Fibroblast of lung (primary cell): Measurements from ENCODE around the gene INSC. TPM values are rescaled to one million over a fixed set of nuclear protein-coding genes. Genes with fewer than 3 reads are reported as not detected.
A peak's percentile ranks its signal among the peaks of the same experiment; 100 is the strongest.

ENCODE experiments used
- DNase-seq, 2 donors: peaks; one replicate each; pipeline versions ENCODE4 v3.0.0 to v3.0.0-alpha.2; 2010; ENCODE audit warnings: low read depth in 2 of 2
- H2AFZ ChIP-seq: 2 replicates; pipeline ENCODE4 v1.5.1; 2012; ENCODE audit warnings: low read length, control low read depth, inconsistent platforms
- H3K27ac ChIP-seq: 2 replicates; pipeline ENCODE4 v1.5.1; 2011; ENCODE audit warnings: low read length, control low read depth; ENCODE audit not compliant: insufficient read depth
- H3K27me3 ChIP-seq: 2 replicates; pipeline ENCODE4 v1.5.1; 2011; ENCODE audit warnings: mild to moderate bottlenecking, low read length; ENCODE audit not compliant: control insufficient read depth, insufficient read depth
- H3K36me3 ChIP-seq: 2 replicates; pipeline ENCODE4 v1.5.1; 2011; ENCODE audit warnings: low read length; ENCODE audit not compliant: control insufficient read depth, insufficient read depth
- H3K4me1 ChIP-seq: 2 replicates; pipeline ENCODE4 v1.5.1; 2011; ENCODE audit warnings: low read length; ENCODE audit not compliant: control insufficient read depth, insufficient read depth; ENCODE audit errors: extremely low read depth
- H3K4me2 ChIP-seq: 2 replicates; pipeline ENCODE4 v1.5.1; 2011; ENCODE audit warnings: low read length, control low read depth; ENCODE audit not compliant: insufficient read depth; ENCODE audit errors: extremely low read depth
- H3K4me3 ChIP-seq, 4 experiments: fragments of 200-600 bp in 1 of 4; sonication (generic) in 1 of 4; replicated peaks in 1 of 4; 2 replicates each; pipeline ENCODE4 v1.5.1; 2011 to 2016; ENCODE audit warnings: low read length in 4 of 4, low read depth in 3 of 4, mild to moderate bottlenecking in 3 of 4, control low read depth in 2 of 4, inconsistent platforms in 1 of 4, mixed read lengths in 1 of 4; ENCODE audit not compliant: insufficient read depth in 1 of 4; ENCODE audit errors: control extremely low read depth in 1 of 4
- H3K79me2 ChIP-seq: 2 replicates; pipeline ENCODE4 v1.5.1; 2012; ENCODE audit warnings: mild to moderate bottlenecking, low read length, inconsistent platforms; ENCODE audit not compliant: control insufficient read depth, insufficient read depth
- H3K9ac ChIP-seq: 2 replicates; pipeline ENCODE4 v1.5.1; 2011; ENCODE audit warnings: mild to moderate bottlenecking, low read length, control low read depth; ENCODE audit not compliant: insufficient read depth
- H3K9me3 ChIP-seq: 2 replicates; pipeline ENCODE4 v1.5.1; 2012; ENCODE audit warnings: low read depth, low read length; ENCODE audit not compliant: control insufficient read depth, insufficient read depth
- H4K20me1 ChIP-seq: 2 replicates; pipeline ENCODE4 v1.5.1; 2011; ENCODE audit warnings: low read length; ENCODE audit not compliant: control insufficient read depth, insufficient read depth; ENCODE audit errors: extremely low read depth
- EZH2 ChIP-seq: IDR thresholded peaks from 2 replicates; pipeline ENCODE4 v1.5.1; 2012; ENCODE audit warnings: low read length, control low read depth, mild to moderate bottlenecking; ENCODE audit errors: missing control alignments
- polyA plus RNA-seq, 2 donors: library from polyadenylated mRNA; depleted of rRNA in 1 of 2; stranded (reverse) in 1 of 2; unstranded in 1 of 2; fragments of >200 nt; gene quantifications; 2 replicates each; pipeline ENCODE4 v1.2.1, GENCODE V29; 2011 to 2012; ENCODE audit warnings: missing spikeins in 1 of 2
- total RNA-seq: library from RNA; depleted of rRNA; stranded (reverse); fragments of >200 nt; gene quantifications from 2 replicates; pipeline ENCODE4 v1.2.1, GENCODE V29; 2014
- TF ChIP-seq, protein P1 (sequence below), 2 donors: IDR thresholded peaks in 1 of 2; conservative IDR thresholded peaks in 1 of 2; 1 replicate in 1 of 2; 2 replicates in 1 of 2; pipeline ENCODE4 v1.5.1; 2011 to 2012; ENCODE audit warnings: low read length in 2 of 2, control low read depth in 1 of 2, inconsistent platforms in 1 of 2, low read depth in 1 of 2, mild to moderate bottlenecking in 1 of 2

The INSC gene
- total and polyA plus RNA-seq, 2 donors (not counting 1 experiment from before 2014, with no cell fraction given): 0.90 to 8.3 TPM

DNA sequence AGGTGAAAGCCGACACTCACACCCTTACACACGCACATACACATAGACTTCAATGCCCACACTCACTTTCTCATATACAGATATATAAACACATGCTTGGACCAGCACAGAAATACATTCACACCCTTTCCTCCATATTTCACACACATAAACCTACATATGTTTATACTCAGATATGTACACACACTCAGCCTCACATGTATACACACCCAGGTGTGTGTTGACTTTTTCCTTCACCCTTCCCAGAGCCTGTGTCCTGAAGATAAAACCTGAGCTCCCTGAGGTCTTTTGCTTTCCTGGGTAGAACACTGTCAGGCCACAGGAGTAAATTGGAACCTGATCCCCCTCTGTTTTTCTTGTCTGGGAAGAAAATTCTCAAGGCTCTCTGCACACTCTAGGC is 62.8 kb downstream of the INSC start:
- DNase-seq: no peak
- no peak overlapping the region for H3K4me3 ChIP-seq

DNA sequence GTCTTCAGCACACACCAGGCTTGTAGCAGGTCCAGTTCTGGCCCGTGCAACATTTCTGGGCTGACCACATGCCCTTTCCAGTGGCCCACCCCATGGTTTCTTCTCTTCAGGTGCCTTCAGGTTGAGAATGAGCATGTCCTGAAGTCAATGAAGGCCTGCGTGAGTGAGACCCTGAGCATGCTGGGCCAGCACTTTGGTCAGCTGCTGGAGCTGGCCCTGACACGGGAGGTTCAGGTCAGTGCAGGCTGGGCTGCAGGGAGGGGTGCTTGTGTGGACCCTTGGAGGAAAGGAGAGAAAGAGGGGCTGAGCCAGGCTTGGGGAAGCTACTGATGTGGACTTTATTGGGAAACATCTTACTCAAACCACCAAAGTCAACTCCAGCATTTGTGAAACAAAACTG is 63.5 kb downstream of the INSC start:
- no peak overlapping the region for H3K4me3 ChIP-seq
- no peak overlapping the region for H2AFZ ChIP-seq
- peaks cover 7% of the 10 kb centered on the region for H3K4me1 ChIP-seq
- no peaks in the 10 kb centered on the region for H3K27me3 ChIP-seq
- no peaks in the 10 kb centered on the region for H3K36me3 ChIP-seq
- no peak for TF ChIP-seq EZH2
- TF ChIP-seq, protein P1, sequence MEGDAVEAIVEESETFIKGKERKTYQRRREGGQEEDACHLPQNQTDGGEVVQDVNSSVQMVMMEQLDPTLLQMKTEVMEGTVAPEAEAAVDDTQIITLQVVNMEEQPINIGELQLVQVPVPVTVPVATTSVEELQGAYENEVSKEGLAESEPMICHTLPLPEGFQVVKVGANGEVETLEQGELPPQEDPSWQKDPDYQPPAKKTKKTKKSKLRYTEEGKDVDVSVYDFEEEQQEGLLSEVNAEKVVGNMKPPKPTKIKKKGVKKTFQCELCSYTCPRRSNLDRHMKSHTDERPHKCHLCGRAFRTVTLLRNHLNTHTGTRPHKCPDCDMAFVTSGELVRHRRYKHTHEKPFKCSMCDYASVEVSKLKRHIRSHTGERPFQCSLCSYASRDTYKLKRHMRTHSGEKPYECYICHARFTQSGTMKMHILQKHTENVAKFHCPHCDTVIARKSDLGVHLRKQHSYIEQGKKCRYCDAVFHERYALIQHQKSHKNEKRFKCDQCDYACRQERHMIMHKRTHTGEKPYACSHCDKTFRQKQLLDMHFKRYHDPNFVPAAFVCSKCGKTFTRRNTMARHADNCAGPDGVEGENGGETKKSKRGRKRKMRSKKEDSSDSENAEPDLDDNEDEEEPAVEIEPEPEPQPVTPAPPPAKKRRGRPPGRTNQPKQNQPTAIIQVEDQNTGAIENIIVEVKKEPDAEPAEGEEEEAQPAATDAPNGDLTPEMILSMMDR (conservative IDR thresholded peaks at IDR 0.05 in 1 of 2, IDR thresholded peaks at IDR 0.05 in 1 of 2; ENCODE audit: low read depth in 1 of 2, low read length in 2 of 2): no peak
- no peak for DNase-seq
- no peak overlapping the region for H3K9ac ChIP-seq
- H3K79me2 ChIP-seq: no peaks in the 10 kb centered on the region
- no peak overlapping the region for H3K4me2 ChIP-seq
- H4K20me1 ChIP-seq: no peaks in the 10 kb centered on the region
- no peaks in the 10 kb centered on the region for H3K9me3 ChIP-seq
- H3K27ac ChIP-seq: no peak overlapping the region

More for the DNA sequence above, 62.8 kb downstream of the INSC start:
- no peaks in the 10 kb centered on the region for H3K36me3 ChIP-seq
- H2AFZ ChIP-seq: no peak overlapping the region
- no peak overlapping the region for H3K4me2 ChIP-seq
- peaks cover 7% of the 10 kb centered on the region for H3K4me1 ChIP-seq
- no peak for TF ChIP-seq EZH2
- TF ChIP-seq, protein P1 (conservative IDR thresholded peaks at IDR 0.05 in 1 of 2, IDR thresholded peaks at IDR 0.05 in 1 of 2; ENCODE audit: low read depth in 1 of 2, low read length in 2 of 2): no peak
- no peaks in the 10 kb centered on the region for H3K79me2 ChIP-seq
- no peaks in the 10 kb centered on the region for H3K27me3 ChIP-seq
- no peak overlapping the region for H3K9ac ChIP-seq
- no peaks in the 10 kb centered on the region for H3K9me3 ChIP-seq
- no peak overlapping the region for H3K27ac ChIP-seq
- no peaks in the 10 kb centered on the region for H4K20me1 ChIP-seq

DNA sequence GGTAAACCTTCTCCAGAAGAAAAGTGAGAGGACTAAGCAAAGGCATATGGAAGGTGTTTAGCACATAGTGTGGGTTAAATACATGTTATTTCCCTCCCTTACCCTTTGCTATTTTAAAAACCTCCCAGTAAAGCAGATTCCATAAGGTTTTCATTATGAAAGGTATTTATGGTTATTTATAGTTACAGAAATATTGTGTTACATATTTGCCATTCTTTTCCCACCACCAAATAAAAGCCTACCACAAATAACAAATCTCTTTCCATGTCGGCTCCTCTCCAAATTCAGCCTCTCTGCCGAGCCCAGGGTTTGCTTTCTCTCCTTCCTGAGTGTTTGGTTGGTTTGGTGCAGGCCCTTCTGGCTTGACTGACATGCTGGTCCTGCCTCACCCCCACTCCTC is 64.4 kb downstream of the INSC start:
- Histone ChIP-seq H3K27ac (peak overlapping the region; percentile 44), H3K79me2 (no peaks in the 10 kb centered on the region), H3K4me1 (peaks cover 7% of the 10 kb centered on the region), H3K9me3 (no peaks in the 10 kb centered on the region), H3K9ac (no peak overlapping the region), H3K4me3 (no peak overlapping the region), H3K4me2 (no peak overlapping the region), H2AFZ (no peak overlapping the region), H4K20me1 (no peaks in the 10 kb centered on the region), H3K36me3 (no peaks in the 10 kb centered on the region), H3K27me3 (no peaks in the 10 kb centered on the region)
- TF ChIP-seq, protein P1 (conservative IDR thresholded peaks at IDR 0.05 in 1 of 2, IDR thresholded peaks at IDR 0.05 in 1 of 2; ENCODE audit: low read depth in 1 of 2, low read length in 2 of 2): no peak
- TF ChIP-seq EZH2: no peak
- peak; percentile 39 to 49 for DNase-seq
